ENCODE results near the gene PARD3.

PARD3 gene

GRCh38 chr10:34192646-34193045, 622.5 kb downstream of the PARD3 start:
- no peak for DNase-seq

DNA sequence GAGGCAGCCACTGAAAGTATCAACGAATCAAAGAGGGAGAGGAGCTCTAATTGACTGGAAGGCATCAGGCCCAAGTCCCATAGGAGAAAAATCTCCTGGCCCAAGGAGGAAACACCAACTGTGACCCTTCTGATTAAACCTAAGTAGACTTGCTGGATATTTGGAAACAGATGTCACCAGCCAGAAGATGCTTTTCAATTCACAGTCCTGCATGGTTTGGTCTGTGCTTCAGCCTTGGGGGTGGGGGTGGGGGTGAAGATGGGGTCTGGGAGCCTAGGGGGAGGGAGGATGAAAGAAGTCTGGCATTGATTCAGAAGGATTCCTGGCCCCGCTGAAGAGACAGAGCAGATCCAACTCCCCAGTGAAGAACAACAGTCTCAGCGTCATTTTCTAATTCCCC, 623.7 kb downstream of the PARD3 start:
- DNase-seq = no peak

GRCh38 chr10:34190580-34190979, 624.5 kb downstream of the PARD3 start:
- no peak for DNase-seq

GRCh38 chr10:34189830-34190229, 625.3 kb downstream of the PARD3 start:
- DNase-seq = no peak

DNA sequence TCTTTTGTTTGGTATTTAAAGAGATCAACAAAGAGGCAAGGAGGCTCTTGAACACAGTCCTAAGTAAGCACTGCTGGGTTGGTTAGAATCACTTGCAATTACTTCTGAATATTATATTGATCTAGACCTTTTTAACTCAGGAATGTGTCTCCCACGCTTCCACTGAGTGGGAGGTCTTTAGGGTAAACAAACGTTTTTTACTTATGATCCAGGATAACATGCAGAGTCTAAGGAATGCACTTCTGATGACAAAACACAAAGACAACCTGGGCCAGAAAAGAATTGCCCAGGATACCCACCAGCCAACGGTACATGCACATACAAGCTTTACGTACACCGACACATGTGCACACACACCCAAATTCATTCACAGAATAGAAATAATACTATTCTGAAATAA, 626.9 kb downstream of the PARD3 start:
- no peak for DNase-seq

GRCh38 chr10:34187201-34187600, 627.9 kb downstream of the PARD3 start:
- DNase-seq = no peak

DNA sequence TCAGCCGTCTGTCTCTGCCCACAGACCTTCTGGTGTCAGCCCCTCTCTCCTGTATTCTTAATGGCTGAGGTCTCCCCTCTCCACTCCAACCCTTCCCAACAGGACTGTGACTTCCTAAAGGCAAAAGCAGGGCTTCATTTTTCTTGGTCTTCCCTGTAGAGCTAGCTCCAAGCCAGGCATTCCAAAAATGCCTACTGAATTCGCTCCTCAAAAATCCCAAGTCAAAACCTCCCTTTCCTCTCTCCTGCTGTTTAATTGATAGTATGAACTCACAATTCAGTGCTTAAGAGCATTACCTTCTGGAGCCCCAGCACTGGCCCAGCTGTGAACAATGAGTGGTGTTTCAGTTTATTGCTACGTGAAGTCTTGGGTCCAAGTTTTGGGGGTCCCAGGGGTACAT, 628.4 kb downstream of the PARD3 start:
- peak; percentile 16 for DNase-seq

GRCh38 chr10:34185998-34186397, 629.1 kb downstream of the PARD3 start:
- DNase-seq = no peak

- no peak for DNase-seq
Observed at GRCh38 chr10:34184939-34185386, 630.1 kb downstream of the PARD3 start.

- DNase-seq = no peak
Observed at GRCh38 chr10:34184397-34184796, 630.7 kb downstream of the PARD3 start.

- no peak for DNase-seq
Observed at GRCh38 chr10:34183016-34183796, 631.9 kb downstream of the PARD3 start.

DNA sequence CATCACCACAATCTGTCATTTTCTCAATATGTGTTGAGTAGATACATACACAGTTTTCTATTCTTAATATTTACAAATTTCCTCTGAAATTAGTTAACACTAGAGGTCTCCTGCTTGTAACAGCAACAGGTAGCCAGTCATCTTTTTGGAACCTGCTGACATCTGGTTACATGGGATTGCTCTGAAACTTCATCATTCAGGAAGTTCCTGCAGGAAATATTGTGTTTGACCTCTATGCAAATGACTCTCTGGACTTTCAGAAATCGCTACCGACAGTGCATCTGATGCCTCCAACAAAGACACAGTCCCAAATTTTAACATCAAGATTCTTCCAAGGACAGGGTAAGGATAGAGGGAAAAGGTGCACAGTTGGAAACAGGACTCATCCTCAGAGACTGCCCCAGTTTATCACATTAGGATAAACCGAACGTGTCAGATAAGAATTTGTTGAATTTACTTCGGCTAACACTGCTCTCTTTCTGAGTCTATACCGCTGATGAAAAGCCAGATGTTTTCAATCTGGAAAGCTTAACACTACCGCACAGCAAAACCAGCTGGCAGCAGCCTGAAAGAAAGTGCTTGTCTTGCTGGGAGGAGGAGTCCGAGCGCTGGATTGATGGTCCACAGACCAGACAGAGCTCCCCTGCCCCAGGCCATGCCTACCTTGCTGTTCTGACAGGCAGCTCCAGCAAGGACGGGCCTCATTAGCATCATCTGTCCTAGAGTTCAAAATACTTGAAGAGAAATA, 633.4 kb downstream of the PARD3 start:
- no peak for DNase-seq

GRCh38 chr10:34180749-34181148, 634.3 kb downstream of the PARD3 start:
- no peak for DNase-seq

GRCh38 chr10:34179280-34179679, 635.8 kb downstream of the PARD3 start:
- DNase-seq = no peak

DNA sequence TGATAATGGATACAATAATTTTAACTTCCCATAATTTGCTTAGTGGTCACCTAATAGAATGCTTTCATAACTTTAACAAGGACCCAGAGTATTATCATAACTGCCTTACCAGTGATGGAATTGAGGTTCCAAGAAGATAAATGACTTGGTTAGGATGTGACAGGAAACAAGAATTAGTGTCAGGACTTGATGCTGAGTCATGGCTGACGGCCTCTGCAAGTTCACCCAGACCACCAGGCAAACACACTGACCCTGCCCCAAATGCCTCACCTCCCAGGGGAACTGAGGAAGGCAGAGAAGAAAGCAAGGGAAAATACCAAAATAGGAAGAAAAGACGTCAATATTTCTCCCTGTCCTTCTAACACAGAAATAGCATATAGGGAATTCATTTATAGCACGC, 636.3 kb downstream of the PARD3 start:
- no peak for DNase-seq

- no peak for DNase-seq
Observed at GRCh38 chr10:34178196-34178595, 636.9 kb downstream of the PARD3 start.

- peak; percentile 17 for DNase-seq
Observed at GRCh38 chr10:34177445-34177844, 637.7 kb downstream of the PARD3 start.

GRCh38 chr10:34176351-34176750, 638.7 kb downstream of the PARD3 start:
- DNase-seq = peak; percentile 41

- no peak for DNase-seq
Observed at GRCh38 chr10:34175121-34175520, 640.0 kb downstream of the PARD3 start.

DNA sequence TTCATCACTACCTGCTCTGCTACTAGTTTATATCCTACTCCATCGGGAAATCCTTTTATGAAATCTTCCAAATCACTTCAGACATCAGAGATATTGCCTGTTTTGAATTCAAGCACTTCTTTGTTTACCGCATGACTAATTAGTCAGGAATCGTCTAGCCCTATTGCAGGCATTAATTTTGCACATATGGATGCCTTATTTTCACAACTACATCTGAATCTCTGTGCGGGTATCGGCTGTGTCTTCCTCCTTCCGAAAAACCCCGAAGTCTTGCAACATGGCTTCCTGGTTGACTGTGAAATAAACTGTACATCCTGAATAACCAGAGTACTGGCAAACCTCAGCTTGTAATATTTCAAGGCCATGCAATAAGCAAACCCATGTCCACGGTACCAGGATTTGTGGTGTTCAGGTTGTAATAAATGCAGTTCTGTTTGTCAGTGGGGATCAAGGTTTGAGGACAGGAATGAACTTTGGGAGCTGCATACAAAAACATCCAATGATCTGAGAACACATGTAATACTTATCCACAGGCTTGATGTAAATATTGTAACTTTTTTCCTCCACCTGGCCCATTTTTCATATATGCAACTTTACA, 642.1 kb downstream of the PARD3 start:
- no peak for DNase-seq

DNA sequence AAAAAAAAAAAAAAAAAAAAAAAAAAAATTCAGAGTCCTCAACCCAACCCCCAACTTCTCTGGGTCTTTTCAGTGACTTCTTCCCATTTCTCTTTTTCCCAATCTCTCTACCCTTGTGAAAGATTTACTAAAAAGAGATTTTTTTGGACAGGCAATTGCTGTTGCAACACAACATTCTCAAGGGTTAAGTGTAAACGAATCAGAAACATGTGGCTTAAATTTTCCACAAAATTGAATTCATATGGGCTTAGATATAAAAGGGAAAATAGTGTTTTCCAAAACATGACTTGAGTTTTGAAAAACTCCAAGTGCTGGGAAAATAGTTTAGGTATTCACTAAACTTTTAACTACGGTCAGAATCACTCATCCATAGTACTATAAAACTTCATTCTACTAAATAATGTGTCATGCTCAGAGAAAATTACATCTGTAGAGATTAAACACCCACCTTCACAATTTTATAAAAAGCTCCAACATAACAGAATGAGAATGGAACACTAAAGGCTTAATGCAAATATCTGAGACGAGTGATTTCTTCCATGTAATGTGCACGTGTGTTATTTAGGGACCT, 643.1 kb downstream of the PARD3 start:
- no peak for DNase-seq

DNA sequence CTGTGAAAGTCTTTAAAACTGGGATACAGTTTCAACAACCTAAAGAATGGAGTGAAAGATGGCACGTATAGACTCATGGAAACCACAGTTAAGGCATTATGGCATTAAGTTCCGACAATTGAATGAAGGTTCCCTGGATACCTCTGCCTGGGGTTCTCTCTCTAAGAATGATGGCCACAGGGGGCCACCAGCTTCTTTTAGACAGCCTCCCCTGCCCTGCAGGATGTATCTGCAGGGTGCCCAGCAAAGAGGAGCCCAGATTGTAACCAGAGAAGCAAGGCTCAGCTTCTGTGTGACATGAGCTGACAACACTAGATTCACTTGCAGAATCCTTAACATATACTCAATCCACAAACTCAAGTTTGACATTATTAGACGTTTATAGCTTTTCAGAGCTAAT, 645.4 kb downstream of the PARD3 start:
- no peak for DNase-seq

DNA sequence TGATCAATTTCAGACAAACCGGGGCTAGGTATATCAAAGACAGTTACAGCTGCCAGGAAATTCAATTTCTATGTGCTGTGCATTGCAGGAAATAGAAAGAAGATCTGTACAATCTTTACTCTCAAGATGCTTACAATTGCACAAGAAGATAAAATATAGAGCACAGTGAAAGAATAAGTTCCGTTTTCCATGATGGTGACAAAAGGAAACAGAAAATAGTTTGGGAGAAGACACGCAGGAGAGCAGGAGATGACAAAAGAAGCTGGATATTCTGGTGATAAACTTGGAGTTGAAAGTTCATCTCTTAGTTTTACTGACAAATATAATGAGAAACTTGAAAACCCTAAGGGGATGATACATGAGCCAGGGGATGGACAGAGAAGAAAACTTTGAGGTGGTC, 646.0 kb downstream of the PARD3 start:
- no peak for DNase-seq

DNA sequence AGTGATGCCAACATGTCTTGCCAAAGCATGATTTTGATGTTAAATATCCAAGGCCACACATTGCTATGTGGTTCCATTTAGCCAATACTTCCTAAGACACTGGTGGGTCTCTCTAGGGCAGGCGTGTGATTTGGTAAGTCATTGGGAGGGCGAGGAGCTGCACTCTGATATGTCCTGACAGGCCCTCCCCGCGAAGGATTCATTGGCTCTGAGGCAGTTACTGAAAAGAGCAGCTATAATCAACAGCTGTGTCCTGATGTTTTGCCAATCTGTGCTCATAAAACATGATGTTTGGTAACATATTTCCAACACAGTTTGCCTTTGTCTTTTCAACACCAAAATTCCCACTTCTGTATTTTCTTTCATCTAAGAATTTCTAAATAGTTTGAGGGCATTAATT, 646.7 kb downstream of the PARD3 start:
- DNase-seq = no peak

Data from NCI-H2227 treated with DMSO at 0.1 percent for 48 hours (cell line).